Right lobe of liver (tissue), 6 donors: ENCODE measurements around the gene TTC28. TPM values are rescaled to one million over a fixed set of nuclear protein-coding genes. Genes with fewer than 3 reads are reported as not detected.
A peak's percentile ranks its signal among the peaks of the same experiment; 100 is the strongest.

Experiments used
- ATAC-seq, 4 donors: fragments of 200-7000 bp; cut with Tn5 transposase; one replicate each; pipeline ENCODE4 v1.9.1; 2020; ENCODE audit warnings: mild to moderate bottlenecking in 4 of 4, moderate library complexity in 4 of 4
- DNase-seq, 3 donors: peaks; one replicate each; pipeline ENCODE4 v3.0.0-alpha.2; 2020
- H3K27ac ChIP-seq, 3 donors: fragments of 200-600 bp; one replicate each; pipeline ENCODE4 v1.8.0; 2022
- H3K27me3 ChIP-seq, 2 donors: fragments of 200-600 bp; one replicate each; pipeline ENCODE4 v1.8.0; 2022
- H3K36me3 ChIP-seq, 4 donors: fragments of 200-600 bp; sonication (generic) in 1 of 4; one replicate each; pipeline versions ENCODE4 v1.5.1 to v1.8.0; 2017 to 2022; ENCODE audit warnings: control low read depth in 1 of 4
- H3K4me1 ChIP-seq, 4 donors: fragments of 200-600 bp; sonication (generic) in 1 of 4; one replicate each; pipeline versions ENCODE4 v1.5.1 to v1.8.0; 2017 to 2022; ENCODE audit warnings: control low read depth in 1 of 4
- H3K4me3 ChIP-seq, 3 donors: fragments of 200-600 bp; one replicate each; pipeline ENCODE4 v1.8.0; 2022
- H3K9me3 ChIP-seq, 4 donors: fragments of 200-600 bp; sonication (generic) in 1 of 4; one replicate each; pipeline versions ENCODE4 v1.5.1 to v1.8.0; 2017 to 2022; ENCODE audit warnings: control low read depth in 1 of 4
- POLR2A ChIP-seq: fragments of 450-650 bp; IDR thresholded peaks from one replicate; pipeline ENCODE4 v1.6.1; 2017; ENCODE audit warnings: antibody characterized with exemption, mild to moderate bottlenecking
- WGBS: methylation state at CpG from one replicate; pipeline ENCODE4 v1.1.6; 2018; ENCODE audit warnings: low coverage, low lambda C conversion rate; ENCODE audit not compliant: insufficient coverage; ENCODE audit errors: missing lambda C conversion rate; 5-methylcytosine and 5-hydroxymethylcytosine counted together
- intact Hi-C, 2 donors: fragments of 100-400 bp; cut with DNase I; formaldehyde crosslinking; loops; one replicate each; pipeline versions ENCODE4 v1.11.2 to v1.14.1; 2022
- total RNA-seq, 6 experiments: library from RNA; depleted of rRNA in 2 of 6; stranded (reverse); fragments of >200 nt in 2 of 6; fragmentation: NEBNext Ultra II Directional in 3 of 6; extraction: Animal tissue kit (Norgen Biotek cat#: 25700) in 3 of 6; gene quantifications; one replicate each; pipeline versions ENCODE4 v1.1.0 to v1.2.4, GENCODE V29; 2016 to 2023
- TF ChIP-seq, protein P1 (sequence below), 4 donors: fragments of 200-600 bp in 3 of 4; fragments of 450-650 bp in 1 of 4; IDR thresholded peaks; one replicate each; pipeline versions ENCODE4 v1.5.1 to v1.8.0; 2016 to 2022; ENCODE audit warnings: antibody characterized with exemption in 4 of 4, mild to moderate bottlenecking in 2 of 4
- donor health status: DM: no; HTN: yes; CAD: no.
- donor health status: DM: no; HTN: no; CAD: no.
- donor health status: DM: no; HTN: no; CAD: no.
- donor health status: DM: no; HTN: yes; CAD: no.
- donor health status: DM: no; HTN: yes; CAD: no.

Gene TTC28
- total RNA-seq, 6 experiments from 2014 or later = 9.4 to 38.3 (median 15.0) TPM

DNA sequence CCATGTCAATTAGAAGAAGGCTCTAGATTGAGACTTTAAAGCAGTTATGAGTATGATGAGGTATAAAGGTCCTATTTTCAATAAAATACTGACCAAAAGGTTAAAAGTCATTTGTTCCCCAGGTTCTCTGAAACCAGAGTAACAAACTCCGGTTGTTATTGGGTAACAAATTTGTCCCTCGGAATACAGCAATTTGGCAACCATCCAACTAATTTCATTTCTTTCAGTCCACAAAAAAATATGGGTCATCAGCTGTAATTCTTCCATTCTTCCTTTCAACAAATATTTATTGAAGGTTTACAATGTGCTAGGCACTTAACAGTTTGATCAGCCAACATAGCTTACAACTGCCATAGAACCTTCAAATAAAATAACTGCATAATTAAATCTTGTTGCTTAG, 79.9 kb downstream of the TTC28 start:
- Histone ChIP-seq H3K36me3 (no peaks in the 10 kb centered on the region), H3K27me3 (no peaks in the 10 kb centered on the region), H3K27ac (no peak overlapping the region), H3K4me1 (no peaks in the 10 kb centered on the region), H3K9me3 (no peaks in the 10 kb centered on the region), H3K4me3 (no peak overlapping the region)
- DNase-seq (no peak), ATAC-seq (no peak)
- TF ChIP-seq POLR2A = no peak
- TF ChIP-seq, protein P1, sequence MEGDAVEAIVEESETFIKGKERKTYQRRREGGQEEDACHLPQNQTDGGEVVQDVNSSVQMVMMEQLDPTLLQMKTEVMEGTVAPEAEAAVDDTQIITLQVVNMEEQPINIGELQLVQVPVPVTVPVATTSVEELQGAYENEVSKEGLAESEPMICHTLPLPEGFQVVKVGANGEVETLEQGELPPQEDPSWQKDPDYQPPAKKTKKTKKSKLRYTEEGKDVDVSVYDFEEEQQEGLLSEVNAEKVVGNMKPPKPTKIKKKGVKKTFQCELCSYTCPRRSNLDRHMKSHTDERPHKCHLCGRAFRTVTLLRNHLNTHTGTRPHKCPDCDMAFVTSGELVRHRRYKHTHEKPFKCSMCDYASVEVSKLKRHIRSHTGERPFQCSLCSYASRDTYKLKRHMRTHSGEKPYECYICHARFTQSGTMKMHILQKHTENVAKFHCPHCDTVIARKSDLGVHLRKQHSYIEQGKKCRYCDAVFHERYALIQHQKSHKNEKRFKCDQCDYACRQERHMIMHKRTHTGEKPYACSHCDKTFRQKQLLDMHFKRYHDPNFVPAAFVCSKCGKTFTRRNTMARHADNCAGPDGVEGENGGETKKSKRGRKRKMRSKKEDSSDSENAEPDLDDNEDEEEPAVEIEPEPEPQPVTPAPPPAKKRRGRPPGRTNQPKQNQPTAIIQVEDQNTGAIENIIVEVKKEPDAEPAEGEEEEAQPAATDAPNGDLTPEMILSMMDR (IDR thresholded peaks at IDR 0.05) = no peak
- intact Hi-C loops = loop anchor here in 1 of 2 donors (10.0 kb wide), 2 partner anchors 235 to 575 kb away; no protein-coding TSS in a partner anchor
- WGBS = 23% methylated on average over 2 of the region's 2 CpGs

- intact Hi-C loops = loop anchor here in 1 of 2 donors (10.0 kb wide), 1 partner anchor 573 kb away; no protein-coding TSS in a partner anchor
- TF ChIP-seq POLR2A = no peak
- TF ChIP-seq, protein P1 (IDR thresholded peaks at IDR 0.05) = no peak
- WGBS = 53% methylated on average over 1 of the region's 3 CpGs
- no peak for DNase-seq
- Histone ChIP-seq H3K27ac (no peak overlapping the region), H3K27me3 (no peaks in the 10 kb centered on the region), H3K36me3 (no peaks in the 10 kb centered on the region), H3K4me1 (no peaks in the 10 kb centered on the region), H3K9me3 (no peaks in the 10 kb centered on the region), H3K4me3 (no peak overlapping the region)
- no peak for ATAC-seq
Observed at GRCh38 chr22:28597665-28598064, 82.0 kb downstream of the TTC28 start.

DNA sequence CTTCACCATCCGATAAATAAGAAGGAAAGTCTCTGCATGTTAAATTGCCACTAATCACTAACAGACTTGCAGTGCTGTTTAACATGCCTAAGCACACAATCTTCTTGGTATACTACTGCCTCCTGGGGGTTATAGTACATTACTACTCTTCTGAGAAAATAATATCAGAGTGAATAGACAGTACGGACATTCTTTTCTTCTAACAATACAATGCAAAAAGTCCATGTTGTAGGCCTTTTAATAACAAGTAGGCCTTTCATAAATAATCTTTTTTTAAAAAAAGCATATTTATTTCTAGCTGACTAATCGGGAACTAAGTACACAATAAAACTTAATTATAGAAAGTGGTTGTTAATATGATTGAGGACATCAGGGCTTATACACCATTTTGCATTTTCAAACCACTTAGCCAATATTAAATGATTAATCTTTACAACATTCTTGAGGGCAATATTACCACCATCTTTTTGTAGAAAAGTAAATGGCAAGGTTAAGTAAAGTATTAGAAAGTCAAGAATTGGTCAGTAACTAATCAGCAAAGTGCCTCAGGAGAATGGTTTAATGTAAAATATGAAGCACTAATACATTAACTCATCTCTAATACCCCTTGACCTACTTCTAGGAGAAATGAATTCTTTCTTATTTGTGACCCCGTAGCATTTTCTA, 84.7 kb downstream of the TTC28 start:
- no peak for DNase-seq
- Histone ChIP-seq H3K36me3 (no peaks in the 10 kb centered on the region), H3K27ac (no peak overlapping the region), H3K4me3 (no peak overlapping the region), H3K9me3 (no peaks in the 10 kb centered on the region), H3K4me1 (no peaks in the 10 kb centered on the region), H3K27me3 (no peaks in the 10 kb centered on the region)
- intact Hi-C loops = loop anchor here in 1 of 2 donors (10.0 kb wide), 1 partner anchor 570 kb away; no protein-coding TSS in a partner anchor
- no peak for TF ChIP-seq POLR2A
- TF ChIP-seq, protein P1 (IDR thresholded peaks at IDR 0.05) = peak; percentile 72 to 85 (median 74)
- 11% methylated on average over 4 of the region's 4 CpGs for WGBS
- peak; percentile 89 to 96 (median 92) for ATAC-seq

DNA sequence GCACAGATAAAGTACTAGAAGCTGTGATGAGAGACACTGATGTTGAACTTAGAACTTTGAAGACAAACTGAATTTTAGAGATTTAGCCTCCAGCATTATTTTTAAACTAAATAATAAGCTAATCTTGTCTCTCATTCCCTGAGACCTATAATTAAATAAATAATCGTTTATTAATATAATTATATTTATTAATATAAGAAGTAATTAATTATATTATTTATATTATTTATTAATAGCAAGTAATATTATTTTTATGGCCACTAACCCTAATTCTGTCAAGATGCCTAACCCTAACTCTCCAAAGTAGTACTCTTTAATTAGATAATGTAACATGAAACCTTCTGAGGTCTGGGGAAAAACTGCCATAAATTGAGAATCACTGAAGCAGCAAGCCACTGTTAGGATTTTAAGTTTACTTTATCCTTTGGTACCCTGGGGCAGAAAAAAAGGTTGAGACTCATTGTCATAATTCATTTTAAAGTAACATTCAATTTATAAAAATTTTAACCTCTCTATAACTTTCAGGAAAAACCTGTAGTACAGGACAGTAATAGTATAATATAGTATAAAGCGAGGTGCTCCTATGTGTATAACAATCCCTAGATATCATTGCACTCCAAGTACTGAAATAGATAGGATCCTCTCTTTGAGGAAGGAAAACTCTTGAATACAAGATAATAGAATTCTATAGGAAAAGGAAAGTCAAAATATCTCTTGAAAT, 85.4 kb downstream of the TTC28 start:
- Histone ChIP-seq H3K4me3 (no peak overlapping the region), H3K9me3 (no peaks in the 10 kb centered on the region), H3K27me3 (no peaks in the 10 kb centered on the region), H3K27ac (no peak overlapping the region), H3K36me3 (no peaks in the 10 kb centered on the region), H3K4me1 (no peaks in the 10 kb centered on the region)
- intact Hi-C loops = loop anchor here in 1 of 2 donors (10.0 kb wide), 1 partner anchor 569 kb away; no protein-coding TSS in a partner anchor
- ATAC-seq = no peak
- DNase-seq = no peak
- TF ChIP-seq POLR2A = no peak
- TF ChIP-seq, protein P1 (IDR thresholded peaks at IDR 0.05) = no peak
- 49% methylated on average over 2 of the region's 2 CpGs for WGBS
